ENCODE results near the gene DHX34.
A peak's percentile ranks its signal among the peaks of the same experiment; 100 is the strongest.
"Not testable (repeated sequence)": the region's sequence is repeated elsewhere in the genome, so short reads cannot be mapped to it uniquely, and the experiment has no call there.

DHX34 gene, protein sequence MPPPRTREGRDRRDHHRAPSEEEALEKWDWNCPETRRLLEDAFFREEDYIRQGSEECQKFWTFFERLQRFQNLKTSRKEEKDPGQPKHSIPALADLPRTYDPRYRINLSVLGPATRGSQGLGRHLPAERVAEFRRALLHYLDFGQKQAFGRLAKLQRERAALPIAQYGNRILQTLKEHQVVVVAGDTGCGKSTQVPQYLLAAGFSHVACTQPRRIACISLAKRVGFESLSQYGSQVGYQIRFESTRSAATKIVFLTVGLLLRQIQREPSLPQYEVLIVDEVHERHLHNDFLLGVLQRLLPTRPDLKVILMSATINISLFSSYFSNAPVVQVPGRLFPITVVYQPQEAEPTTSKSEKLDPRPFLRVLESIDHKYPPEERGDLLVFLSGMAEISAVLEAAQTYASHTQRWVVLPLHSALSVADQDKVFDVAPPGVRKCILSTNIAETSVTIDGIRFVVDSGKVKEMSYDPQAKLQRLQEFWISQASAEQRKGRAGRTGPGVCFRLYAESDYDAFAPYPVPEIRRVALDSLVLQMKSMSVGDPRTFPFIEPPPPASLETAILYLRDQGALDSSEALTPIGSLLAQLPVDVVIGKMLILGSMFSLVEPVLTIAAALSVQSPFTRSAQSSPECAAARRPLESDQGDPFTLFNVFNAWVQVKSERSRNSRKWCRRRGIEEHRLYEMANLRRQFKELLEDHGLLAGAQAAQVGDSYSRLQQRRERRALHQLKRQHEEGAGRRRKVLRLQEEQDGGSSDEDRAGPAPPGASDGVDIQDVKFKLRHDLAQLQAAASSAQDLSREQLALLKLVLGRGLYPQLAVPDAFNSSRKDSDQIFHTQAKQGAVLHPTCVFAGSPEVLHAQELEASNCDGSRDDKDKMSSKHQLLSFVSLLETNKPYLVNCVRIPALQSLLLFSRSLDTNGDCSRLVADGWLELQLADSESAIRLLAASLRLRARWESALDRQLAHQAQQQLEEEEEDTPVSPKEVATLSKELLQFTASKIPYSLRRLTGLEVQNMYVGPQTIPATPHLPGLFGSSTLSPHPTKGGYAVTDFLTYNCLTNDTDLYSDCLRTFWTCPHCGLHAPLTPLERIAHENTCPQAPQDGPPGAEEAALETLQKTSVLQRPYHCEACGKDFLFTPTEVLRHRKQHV

DNA sequence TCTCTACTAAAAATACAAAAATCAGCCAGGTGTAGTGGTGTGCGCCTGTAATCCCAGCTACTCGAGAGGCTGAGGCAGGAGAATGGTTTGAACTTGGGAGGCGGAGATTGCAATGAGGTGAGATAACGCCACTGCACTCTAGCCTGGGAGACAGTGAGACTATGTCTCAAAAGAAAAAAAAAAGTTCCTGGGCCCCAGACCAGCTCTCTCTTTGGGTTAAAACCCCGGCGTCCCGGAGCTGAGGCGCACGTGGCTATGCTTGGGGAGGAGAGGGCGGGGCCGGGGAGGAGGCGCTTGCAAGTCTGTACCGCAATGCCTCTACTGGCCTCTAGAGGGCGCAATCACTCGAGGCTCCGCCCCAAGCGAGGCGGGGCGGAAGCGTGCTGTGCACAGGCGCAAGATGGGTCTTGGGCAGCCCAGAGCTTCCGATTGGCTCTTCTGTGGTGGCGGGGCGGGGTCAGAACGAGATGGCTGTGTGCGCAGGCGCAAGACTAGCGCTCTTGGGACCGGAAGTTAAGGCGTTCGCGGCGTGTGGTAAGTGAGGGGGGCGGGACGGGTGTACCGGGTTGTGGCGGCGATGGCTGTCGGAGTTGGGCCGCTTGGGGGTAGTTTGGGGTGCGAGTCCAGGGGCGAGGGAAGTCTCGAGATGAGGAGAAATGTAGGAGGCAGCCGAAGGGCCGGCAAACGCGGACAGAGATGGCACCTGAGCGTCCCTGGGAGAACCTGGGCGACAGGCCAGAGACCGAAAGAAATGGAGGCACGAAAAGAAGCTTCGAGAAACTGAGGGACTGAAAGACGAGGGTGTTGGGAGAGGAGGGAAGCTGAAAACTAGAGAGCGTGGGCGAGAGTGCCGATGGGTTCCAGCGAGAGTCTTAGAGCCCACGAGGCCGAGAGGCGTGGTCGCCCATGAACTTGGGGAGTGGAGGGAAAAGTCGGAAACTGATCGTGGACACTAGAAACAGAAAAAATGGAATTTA is at the start of gene DHX34:
Gene DHX34, plus strand, starts transcription at position 497 of the 977 bp plus-strand sequence. CDS start 3,716 bp downstream, outside the sequence.
- H3K4me3 ChIP-seq (ENCODE audit: low read depth, low read length) = peak within 1 kb of the TSS; percentile 98

DNA sequence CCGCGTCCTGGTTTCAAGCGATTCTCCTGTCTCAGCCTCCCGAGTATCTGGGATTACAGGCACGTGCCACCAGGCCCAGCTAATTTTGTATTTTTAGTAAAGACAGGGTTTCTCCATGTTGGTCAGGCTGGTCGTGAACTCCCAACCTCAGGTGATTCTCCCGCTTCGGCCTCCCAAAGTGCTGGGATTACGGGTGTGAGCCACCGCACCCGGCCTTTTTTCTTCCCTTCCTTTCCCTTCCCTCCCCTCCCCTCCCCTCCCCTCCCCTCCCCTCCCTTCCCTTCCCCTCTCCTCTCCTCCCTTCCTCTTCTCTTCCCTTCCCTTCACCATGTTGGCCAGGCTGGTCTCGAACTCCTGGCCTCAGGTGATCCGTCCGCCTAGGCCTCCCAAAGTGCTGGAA is 48.2 kb upstream of the DHX34 start:
- not testable (repeated sequence) for H3K4me3 ChIP-seq (ENCODE audit: low read depth, low read length); DNase-seq (ENCODE audit: low read depth)

More for the DNA sequence above, at the start of gene DHX34:
- DNase-seq (ENCODE audit: low read depth) = peak; percentile 96

DNA sequence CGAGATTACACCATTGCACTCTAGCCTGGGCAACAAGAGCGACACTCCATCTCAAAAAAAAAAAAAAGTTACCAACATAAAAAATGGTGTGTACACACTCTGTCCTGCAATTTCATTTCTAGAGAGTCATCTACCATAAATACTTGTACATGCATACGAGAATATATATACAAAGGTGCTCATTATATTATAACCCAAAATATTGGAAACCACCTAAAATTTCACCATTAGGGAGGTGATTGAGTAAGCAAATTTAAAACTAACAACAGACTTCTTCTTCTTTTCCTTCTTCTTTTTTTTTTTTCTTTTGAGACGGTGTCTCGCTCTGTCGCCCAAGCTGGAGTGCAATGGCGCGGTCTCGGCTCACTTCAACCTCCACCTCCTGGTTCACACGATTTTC is 46.9 kb upstream of the DHX34 start:
- DNase-seq (ENCODE audit: low read depth) = no peak
- H3K4me3 ChIP-seq (ENCODE audit: low read depth, low read length) = no peak overlapping the region

DNA sequence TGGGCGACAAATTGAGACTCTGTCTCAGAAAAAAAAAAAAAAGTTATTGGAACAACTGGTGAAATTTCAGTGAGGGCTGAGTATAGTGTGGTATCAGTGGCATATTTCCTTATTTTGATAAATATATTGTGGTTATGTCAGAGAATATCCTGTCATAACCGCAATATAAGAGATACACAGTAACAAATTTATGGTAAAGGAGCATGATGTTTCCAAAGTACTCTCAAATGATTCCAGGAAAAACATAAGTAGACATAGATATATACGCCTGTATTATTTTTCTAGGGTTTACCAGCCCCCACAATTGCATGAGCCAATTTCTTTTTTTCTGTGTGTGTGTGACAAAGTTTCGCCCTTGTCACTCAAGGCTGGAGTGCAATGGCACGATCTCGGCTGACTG is 45.1 kb upstream of the DHX34 start:
- no peak for DNase-seq (ENCODE audit: low read depth)
- H3K4me3 ChIP-seq (ENCODE audit: low read depth, low read length) = no peak overlapping the region

DNA sequence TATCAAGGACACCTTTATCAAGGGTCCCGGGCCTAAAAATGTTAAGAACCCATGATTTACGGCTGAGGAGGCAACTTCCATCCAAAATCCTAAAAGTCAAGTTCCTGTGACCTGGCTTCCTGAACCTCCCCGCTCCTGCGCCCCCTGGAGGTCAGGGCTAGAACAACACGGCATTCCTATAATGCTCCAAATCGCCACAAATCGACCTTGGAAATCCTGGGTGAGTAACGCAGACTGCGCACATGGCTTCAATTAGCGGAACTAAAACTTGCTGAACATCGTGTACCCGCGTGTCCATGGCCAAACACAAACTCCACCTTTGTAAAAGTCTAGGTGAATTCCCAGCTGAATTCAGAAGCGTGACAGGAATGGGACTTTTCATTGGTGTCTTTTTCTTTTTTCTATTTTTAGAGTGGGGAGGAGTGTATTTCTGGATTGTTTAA is 43.8 kb upstream of the DHX34 start:
- no peak overlapping the region for H3K4me3 ChIP-seq (ENCODE audit: low read depth, low read length)
- DNase-seq (ENCODE audit: low read depth) = peak; percentile 88

DNA sequence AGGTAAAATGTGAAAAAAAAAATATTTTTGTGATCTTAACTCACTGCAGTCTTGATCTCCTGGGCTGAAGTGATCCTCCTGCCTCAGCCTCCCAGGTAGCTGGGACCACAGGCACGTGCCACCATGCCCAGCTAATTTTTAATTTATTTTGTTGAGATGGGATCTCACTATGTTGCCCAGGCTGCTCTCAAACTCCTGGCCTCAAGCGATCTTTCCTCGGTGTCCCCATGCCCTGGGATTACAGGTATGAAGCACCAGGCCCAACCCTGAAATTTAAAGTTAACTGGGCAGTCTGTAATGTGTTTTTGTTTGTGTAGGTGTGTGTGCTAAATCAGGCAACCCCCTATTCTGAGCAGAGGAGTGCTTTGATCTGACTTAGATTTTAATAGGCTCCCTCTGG is 42.8 kb upstream of the DHX34 start:
- no peak for DNase-seq (ENCODE audit: low read depth)
- H3K4me3 ChIP-seq (ENCODE audit: low read depth, low read length) = no peak overlapping the region

DNA sequence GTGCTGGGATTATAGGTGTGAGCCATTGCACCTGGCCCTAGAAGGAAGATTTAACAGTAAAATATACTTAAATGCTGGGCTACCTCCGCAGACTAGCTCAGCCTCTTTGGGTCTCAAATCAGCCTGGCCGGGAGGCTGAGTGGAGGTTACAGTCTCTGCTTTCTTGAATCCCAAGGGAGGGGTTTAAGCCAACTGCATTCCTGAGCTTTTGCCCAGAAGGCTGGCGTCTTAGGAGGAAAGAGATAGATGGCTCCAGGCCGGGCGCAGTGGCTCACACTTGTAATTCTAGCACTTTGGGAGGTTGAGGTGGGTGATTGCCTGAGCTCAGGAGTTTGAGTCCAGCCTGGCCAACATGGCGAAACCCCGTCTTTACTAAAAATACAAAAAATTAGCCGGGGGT is 40.1 kb upstream of the DHX34 start:
- no peak for DNase-seq (ENCODE audit: low read depth)
- no peak overlapping the region for H3K4me3 ChIP-seq (ENCODE audit: low read depth, low read length)

DNA sequence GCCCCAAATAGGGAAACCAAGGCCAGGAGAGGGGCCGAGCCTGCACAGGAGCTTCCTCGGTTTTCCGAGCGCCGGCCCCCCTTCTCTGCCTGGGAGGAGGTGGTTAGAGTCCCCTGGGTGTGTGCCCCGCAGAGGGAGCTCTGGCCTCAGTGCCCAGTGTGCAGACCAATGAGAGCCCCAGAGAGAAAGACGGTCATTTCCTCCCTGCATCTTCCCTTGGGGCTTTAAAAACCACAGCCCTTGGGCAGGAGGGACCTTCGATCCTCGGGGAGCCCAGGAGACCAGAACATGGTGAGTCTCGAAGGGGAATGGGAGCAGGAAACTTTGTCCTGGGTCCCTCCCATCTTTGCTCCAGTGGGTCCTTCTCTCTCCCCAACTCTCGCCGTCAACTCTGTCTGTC is 39.5 kb upstream of the DHX34 start, which contains the start of gene C5AR1:
Gene C5AR1, plus strand, starts transcription at position 254 of the 400 bp plus-strand sequence. Its CDS starts 35 bp downstream, at position 289.
- DNase-seq (ENCODE audit: low read depth) = no peak
- no peak within 1 kb of the TSS for H3K4me3 ChIP-seq (ENCODE audit: low read depth, low read length)

DNA sequence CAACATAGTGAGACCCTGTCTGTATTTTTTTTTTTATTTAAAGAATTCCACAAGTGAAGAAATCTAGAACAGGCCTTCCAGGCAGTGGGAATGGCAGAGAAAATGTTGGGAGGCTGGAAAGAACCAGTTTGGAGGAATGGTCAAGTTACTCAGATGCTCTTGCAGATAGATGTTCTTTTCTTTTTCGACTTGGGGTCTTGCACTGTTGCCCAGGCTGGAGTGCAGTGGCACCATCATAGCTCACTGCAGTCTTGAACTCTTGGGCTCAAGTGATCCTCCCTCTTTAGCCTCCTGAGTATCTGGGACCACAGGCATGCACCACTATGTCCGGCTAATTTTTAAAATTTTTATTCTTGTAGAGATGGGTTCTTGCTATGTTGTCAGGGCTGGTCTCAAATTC is 38.8 kb upstream of the DHX34 start:
- DNase-seq (ENCODE audit: low read depth) = no peak
- H3K4me3 ChIP-seq (ENCODE audit: low read depth, low read length) = no peak overlapping the region

DNA sequence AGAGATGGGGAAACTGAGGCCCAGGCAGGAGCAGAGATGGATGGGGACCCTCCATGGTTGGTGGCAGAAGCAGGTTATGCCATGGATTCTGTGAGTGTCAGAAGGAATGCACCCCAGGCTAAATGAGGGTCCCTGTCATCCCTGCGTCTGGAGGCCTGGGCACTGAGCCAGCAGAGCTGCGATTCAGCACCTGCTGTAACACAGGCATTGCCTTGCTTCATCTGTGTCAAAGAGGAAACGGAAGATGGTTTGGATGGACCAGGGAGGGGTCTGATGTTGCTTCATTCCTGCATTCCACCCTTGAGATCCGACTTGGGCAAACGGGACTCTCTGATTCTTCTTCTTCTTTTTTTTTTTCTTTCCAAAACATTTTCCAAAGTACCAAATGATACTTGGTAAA is 38.3 kb upstream of the DHX34 start:
- DNase-seq (ENCODE audit: low read depth) = no peak
- H3K4me3 ChIP-seq (ENCODE audit: low read depth, low read length) = no peak overlapping the region

DNA sequence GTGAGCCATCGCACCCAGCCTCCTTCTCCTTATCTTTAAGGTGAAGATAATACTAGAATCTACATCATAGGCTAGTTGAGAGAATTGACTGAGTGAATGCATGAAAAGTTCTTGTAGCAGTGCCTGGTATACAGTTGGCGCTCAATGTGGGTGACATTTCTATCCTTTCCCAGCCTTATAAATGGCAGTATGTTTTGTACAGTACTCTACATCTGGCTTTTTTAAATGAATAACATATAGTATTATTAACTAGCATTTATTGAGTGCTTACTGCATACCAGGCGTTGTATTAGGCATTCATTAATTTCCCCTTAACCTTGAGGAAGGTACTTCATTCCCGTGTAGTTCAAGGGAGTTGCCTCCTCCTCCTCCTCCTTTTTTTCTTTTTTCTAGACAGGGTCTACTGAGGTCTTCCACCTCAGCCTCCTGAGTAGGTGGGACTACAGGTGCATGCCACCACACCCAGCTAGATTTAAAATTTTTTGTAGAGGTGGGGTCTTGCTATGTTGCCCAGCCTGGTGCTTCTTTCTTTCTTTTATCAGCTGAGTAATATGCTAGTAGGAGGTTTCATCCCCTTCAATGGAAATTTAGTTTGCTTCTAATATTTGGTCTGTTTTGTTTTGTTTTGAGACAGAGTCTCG is 36.6 kb upstream of the DHX34 start:
- H3K4me3 ChIP-seq (ENCODE audit: low read depth, low read length) = no peak overlapping the region
- no peak for DNase-seq (ENCODE audit: low read depth)

DNA sequence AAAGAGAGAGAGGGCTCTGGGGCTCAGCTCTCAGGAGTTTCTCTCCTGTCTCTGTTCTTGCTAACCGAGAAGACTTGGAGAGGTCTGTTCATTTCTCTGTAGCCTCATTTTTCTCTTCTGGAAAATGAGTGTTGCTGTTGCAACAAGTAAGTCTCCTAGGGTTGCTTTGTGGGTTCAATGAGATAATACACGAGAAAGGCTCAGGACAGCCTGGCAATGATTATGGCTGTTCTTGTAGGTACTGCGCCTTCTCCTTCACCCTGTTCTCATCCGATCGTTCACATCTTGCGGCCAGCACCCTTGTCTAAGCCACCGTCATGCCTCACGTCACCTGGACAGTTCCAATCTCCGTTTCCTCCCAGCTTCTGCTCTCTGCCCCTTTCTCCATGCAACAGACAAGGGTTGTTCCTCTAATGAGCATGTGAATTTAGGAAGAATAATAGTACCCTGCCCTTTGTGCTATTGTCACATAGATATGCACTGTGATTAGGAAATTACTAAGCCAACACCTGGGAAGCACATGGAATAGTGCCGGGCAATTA is 35.3 kb upstream of the DHX34 start:
- no peak overlapping the region for H3K4me3 ChIP-seq (ENCODE audit: low read depth, low read length)
- DNase-seq (ENCODE audit: low read depth) = no peak

DNA sequence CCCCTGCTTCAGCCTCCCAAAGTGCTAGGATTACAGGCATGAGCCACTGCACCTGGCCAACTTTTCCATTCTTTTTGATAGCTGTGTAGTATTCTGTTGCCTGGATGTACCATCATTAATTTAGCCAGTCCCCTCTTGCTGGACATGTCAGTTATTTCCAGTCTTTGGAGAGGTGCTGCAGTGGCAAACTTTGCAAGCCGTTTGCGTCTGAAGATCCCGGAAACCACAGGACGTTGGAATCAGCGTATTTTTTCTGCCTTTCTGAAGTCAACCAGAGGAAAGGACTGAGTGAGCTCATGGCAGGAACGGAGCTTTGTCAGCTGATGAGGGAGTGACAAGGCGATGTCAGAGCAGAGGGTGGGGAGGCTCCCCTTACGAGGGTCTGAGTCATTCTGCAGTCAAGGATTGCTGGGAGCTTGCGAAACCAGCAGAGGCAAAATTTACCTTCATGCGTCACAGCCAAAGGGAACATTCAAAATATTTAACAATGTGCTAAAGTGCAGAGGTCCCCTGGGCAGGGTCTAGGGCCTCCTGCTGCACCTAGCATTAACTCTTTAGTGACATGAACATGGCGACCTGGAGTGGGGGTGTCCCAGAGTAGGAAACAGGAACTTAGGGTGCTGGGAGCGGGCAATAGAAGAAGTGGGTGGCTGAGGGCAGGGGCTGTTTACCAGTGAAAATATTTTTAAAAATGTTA is 33.8 kb upstream of the DHX34 start:
- no peak overlapping the region for H3K4me3 ChIP-seq (ENCODE audit: low read depth, low read length)
- DNase-seq (ENCODE audit: low read depth) = peak; percentile 98

DNA sequence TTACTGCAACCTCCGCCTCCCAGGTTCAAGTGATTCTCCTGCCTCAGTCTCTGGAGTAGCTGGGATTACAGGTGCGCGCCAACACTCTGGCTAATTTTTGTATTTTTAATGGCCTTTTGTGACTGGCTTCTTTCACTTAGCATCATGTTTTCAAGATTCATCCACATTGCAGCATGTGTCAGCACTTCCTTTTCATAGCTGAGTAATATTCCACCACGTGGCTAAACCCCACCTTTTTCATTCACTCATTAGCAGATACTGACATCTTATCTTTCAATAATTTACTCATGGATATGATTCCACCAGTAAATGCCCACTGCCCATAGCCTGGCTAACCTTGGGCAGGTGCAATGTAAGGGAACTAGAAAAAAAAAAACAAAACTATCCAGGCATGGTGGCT is 32.6 kb upstream of the DHX34 start:
- no peak overlapping the region for H3K4me3 ChIP-seq (ENCODE audit: low read depth, low read length)
- no peak for DNase-seq (ENCODE audit: low read depth)

DNA sequence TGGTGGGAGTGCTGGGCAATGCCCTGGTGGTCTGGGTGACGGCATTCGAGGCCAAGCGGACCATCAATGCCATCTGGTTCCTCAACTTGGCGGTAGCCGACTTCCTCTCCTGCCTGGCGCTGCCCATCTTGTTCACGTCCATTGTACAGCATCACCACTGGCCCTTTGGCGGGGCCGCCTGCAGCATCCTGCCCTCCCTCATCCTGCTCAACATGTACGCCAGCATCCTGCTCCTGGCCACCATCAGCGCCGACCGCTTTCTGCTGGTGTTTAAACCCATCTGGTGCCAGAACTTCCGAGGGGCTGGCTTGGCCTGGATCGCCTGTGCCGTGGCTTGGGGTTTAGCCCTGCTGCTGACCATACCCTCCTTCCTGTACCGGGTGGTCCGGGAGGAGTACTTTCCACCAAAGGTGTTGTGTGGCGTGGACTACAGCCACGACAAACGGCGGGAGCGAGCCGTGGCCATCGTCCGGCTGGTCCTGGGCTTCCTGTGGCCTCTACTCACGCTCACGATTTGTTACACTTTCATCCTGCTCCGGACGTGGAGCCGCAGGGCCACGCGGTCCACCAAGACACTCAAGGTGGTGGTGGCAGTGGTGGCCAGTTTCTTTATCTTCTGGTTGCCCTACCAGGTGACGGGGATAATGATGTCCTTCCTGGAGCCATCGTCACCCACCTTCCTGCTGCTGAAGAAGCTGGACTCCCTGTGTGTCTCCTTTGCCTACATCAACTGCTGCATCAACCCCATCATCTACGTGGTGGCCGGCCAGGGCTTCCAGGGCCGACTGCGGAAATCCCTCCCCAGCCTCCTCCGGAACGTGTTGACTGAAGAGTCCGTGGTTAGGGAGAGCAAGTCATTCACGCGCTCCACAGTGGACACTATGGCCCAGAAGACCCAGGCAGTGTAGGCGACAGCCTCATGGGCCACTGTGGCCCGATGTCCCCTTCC is 28.9 kb upstream of the DHX34 start:
- DNase-seq (ENCODE audit: low read depth) = no peak
- H3K4me3 ChIP-seq (ENCODE audit: low read depth, low read length) = no peak overlapping the region

DNA sequence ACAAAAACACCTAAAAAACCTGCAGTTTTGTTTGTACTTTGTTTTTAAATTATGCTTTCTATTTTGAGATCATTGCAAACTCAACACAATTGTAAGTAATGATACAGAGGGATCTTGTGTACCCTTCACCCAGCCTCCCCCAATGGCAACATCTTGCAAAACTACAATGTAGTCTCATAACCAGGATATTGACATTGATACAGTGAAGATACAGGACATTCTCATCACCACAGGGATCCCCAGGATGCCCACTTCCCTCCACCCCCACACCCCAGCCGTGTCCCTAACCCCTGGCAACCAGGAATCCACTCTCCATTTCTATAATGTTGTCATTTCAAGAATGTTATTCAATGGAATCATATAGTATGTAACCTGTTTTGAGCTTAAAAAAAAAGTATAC is 27.5 kb upstream of the DHX34 start:
- H3K4me3 ChIP-seq (ENCODE audit: low read depth, low read length) = no peak overlapping the region
- no peak for DNase-seq (ENCODE audit: low read depth)
